ENCODE data around the gene ARHGAP23.
A peak's percentile ranks its signal among the peaks of the same experiment; 100 is the strongest.
"Not testable (repeated sequence)": the region's sequence is repeated elsewhere in the genome, so short reads cannot be mapped to it uniquely, and the experiment has no call there.

ARHGAP23 gene

DNA sequence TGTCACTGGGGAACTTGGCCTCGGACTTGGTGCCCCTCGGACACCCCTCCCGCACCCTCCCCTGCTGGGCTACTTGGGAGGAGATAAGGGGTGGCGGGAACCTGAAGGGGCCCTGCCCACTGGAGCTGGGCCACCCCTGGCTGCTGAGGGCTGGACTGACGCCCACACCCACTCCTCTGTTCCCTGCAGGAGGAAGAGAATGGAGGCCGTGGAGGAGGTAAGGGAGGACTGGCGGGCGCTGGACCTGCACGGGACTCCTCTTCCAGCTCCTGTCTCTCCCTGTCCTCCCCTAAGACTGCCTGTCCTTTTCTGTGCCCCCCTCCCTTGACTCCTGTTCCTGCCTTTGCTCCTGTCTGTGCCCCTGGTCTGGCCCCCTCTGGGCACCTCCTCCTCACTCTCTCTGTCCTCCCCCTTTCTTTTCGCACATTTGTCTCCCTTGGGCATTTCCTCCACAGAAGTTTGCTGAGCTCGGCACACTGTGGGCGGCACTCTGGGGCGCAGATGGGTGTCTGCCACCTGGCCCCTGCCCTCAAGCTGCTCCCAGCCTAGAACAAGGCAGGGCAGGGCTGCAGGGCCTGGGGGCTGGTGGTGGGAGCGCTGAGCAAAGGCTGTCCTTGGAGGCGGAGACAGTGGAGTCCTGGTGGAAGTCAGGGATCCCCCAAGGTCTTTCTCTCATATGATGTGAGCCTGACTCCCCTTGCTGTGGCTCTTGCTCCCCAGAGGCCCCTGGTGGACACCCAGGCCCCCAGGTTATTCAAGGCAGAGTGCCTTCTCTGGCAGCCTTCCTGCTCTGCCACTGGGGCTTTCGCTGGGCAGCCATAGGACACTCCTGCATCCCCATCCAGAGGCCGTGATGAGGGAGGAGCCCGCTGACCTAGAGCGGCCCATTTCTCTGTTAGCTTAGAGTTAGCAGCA, 32.7 kb downstream of the ARHGAP23 start:
- no peak for DNase-seq (ENCODE audit: low read depth in 2 of 3, low spot score in 1 of 3)

DNA sequence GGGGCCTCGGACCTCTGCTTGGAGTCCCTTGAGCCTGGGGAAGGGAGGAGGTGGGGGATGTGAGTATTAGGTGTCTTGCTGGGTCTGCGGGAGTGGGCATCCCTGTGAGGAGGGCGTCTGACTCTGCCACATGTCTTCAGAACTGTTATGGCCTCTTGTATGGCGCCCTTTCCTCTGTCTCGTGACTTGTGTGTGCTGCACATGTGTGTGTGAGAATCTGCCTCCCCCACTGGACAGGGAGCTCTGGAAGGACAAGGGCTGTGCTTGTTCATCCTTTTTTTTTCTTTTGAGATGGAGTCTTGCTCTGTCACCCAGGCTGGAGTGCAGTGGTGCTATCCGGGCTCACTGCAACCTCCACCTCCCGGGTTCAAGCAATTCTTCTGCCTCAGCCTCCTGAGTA, 33.4 kb downstream of the ARHGAP23 start:
- DNase-seq (ENCODE audit: low read depth in 2 of 3, low spot score in 1 of 3) = no peak

DNA sequence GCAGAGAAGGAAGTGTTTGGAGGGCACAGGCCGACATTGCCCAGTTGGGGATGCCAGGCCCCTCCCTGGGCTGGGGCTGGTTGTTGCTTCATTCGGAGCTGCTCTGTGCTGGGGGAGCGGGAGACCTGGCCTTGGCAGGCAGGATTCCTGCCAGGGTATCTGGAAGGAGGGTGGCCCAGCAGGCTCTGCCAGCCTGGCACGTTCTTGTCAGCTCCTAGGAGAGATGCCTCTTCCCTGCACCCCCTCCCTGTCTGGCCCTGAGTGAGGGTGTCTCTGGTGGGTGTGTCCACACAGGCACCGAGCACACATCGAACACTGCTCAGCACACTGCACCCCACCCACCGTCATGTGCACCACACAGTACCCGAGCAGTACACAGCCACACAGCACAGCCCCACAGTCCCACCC, 35.2 kb downstream of the ARHGAP23 start:
- DNase-seq (ENCODE audit: low read depth in 2 of 3, low spot score in 1 of 3) = no peak

DNA sequence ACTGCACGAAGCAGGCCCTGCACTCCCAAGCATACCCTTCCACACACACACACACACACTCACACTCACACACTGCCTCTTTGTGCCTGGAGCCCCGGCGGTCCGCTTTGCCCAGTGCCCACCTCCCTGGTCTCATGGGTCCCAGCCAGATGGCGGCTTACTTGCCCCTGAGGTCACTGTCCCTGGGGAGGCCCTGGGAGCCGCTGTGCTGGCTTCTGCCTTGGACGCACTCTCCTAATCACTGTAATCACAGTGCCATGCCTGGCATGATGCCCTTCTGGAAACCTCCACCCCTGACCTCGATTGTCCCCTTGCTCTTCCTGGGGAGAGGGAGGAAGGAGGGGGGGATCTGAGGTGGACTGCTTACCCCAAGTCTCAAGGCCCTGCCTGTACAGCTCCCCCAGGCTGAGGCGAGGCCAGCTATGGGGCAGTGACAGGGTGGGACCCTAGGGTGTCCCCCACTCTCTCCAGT, 36.0 kb downstream of the ARHGAP23 start:
- no peak for DNase-seq (ENCODE audit: low read depth in 2 of 3, low spot score in 1 of 3)

DNA sequence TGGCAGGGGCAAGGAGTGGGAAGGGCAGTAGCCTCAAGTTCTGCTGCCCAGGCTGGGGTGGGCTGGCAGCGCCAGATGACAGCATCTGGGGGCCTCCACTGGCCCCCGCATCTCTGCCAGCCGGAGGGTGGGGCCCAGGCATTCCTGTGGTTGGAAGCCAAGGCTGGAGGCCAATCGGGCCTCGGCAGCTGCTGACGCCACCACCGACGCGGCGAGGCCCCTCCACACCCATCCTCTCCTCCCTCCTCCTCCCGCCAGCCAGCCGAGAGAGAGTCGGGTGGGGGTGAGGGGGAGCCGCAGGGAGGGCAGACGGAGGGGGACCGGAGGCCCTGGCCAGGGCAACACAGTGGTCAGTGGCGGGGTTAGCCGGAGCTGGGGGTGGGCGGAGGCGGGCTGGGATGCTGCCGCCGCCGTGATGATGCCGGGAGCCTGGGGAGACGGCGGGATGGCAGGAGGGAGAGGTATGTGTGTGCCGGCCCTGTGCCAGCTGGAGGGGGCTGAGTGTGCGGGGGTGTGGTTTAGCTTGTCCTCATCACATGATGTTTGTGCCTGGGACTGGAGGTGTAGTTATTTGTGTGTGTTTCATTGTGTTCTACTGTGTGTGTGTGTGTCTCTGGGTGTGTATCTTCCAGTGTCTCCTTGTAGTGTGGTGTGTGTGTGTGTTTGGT, 36.6 kb downstream of the ARHGAP23 start:
- no peak for DNase-seq (ENCODE audit: low read depth in 2 of 3, low spot score in 1 of 3)

DNA sequence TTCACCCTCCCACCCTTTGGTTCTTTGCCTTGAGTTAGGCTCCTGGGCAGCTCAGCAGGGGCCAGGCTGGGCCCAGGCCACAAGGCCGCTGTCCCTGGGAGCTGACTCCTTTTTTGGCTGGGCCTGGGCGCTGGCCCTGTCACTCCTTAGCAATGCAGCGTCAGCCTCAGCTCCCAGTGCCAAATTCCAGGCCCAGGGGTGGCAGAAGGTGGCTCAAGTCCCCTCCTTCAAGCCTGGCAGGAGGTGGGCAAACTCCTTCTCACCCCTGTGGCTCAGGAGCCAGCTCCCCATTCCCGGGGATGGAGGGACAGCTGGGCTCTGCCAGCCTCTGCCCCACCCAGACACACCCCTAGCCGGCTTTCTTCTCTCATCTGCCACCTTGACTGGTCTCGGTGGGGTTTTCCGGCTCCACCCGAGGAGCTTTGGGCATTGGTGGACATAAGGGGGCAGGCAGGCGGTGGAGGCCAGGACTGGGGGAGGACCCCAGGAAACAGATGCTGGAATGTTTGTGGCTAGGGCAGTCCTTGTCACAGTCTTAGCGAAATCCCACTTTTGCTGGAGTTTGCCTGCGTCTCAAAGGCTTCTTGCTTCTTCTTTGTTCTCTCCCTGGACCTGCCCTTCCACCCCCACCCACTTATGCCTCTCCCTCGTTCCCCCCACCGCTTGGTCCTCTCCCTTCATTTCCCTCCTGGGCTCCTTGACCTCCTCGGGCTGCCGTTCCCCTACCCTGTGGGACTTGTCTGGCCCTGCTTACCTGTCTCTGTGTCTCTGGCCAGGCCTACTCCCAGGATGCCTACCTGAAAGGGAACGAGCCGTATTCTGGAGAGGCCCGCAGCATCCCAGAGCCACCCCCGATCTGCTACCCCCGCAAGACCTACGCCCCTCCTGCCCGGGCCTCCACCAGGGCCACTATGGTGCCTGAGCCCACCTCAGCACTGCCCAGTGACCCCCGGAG, 37.4 kb downstream of the ARHGAP23 start:
- DNase-seq (ENCODE audit: low read depth in 2 of 3, low spot score in 1 of 3) = no peak

DNA sequence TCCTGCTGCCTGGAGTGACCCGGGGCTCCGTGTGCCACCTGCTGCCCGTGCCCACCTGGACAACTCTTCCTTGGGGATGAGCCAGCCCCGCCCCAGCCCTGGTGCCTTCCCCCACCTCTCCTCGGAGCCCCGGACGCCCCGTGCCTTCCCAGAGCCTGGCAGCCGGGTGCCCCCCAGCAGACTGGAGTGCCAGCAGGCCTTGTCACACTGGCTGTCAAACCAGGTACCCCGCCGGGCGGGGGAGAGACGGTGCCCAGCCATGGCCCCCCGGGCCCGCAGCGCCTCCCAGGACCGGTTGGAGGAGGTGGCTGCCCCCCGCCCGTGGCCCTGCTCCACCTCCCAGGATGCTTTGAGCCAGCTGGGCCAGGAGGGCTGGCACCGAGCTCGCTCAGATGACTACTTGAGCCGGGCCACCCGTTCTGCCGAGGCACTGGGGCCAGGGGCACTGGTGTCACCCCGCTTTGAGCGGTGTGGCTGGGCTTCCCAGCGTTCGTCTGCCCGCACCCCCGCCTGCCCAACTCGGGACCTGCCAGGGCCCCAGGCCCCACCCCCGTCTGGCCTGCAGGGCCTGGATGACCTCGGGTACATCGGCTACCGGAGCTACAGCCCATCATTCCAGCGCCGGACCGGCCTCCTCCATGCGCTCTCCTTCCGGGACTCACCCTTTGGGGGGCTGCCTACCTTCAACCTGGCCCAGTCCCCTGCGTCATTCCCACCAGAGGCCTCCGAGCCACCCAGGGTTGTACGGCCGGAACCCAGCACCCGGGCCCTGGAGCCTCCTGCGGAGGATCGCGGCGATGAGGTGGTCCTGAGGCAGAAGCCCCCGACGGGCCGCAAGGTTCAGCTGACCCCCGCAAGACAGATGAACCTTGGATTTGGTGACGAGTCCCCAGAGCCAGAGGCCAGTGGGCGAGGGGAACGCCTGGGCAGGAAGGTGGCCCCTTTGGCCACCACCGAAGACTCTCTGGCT, 38.4 kb downstream of the ARHGAP23 start:
- DNase-seq (ENCODE audit: low read depth in 2 of 3, low spot score in 1 of 3) = no peak

DNA sequence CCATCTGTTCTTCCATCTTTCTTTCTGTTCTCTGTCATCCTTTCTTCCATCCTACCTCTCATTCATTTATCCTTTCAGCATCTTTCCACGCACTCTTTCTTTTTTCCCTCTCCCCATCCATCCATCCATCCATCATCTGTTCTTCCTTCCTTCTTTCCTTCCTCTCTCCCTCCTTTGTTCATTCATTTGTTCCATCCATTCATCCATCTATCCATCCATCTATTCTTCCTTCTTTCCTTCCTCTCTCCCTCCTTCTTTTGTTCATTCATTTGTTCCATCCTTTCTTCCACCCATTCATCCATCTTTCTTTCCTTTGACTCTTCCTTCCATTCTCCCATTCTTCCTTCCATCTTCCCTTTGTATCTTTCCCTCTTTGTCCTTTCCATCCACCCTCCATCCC, 39.2 kb downstream of the ARHGAP23 start:
- no peak for DNase-seq (ENCODE audit: low read depth in 2 of 3, low spot score in 1 of 3)

DNA sequence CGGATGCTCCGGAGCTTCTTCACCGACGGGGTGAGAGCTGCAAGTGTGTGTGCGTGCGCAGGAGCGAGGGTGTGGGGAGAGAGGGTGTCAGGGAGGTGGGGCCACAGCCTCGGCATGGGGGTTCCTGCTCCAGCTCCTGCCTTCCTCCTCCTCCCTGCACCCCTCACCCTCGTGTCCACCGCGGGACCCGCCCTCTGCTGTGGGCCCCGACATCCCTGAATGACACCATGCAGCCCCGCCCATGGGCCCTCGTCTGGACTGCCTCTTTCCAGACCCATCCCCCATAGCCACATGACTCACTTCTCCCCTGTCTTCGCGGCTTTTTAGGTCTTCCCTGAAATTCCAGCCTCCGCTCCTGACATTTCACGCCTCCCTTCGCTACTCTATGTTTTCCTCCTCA, 41.6 kb downstream of the ARHGAP23 start:
- no peak for DNase-seq (ENCODE audit: low read depth in 2 of 3, low spot score in 1 of 3)

DNA sequence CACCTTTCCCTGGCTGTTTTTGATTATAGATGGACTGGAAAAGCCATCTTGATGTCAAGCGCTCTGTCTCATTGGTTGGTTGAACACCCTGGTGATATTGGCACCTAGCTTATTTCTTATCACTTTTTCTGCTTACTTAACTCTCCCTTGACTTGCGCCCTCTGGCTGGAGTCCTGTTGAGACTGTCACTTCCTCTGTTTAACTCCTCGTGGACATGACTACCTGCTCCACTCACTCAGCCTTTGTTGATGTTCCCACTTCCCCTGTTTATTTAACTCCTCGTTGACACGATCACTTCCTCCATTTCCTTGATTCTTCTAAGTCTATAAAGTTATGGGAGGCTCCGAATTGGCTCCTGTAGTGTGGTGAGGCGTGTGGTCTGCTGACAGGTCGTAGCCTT, 43.0 kb downstream of the ARHGAP23 start:
- DNase-seq (ENCODE audit: low read depth in 2 of 3, low spot score in 1 of 3) = not testable (repeated sequence)

DNA sequence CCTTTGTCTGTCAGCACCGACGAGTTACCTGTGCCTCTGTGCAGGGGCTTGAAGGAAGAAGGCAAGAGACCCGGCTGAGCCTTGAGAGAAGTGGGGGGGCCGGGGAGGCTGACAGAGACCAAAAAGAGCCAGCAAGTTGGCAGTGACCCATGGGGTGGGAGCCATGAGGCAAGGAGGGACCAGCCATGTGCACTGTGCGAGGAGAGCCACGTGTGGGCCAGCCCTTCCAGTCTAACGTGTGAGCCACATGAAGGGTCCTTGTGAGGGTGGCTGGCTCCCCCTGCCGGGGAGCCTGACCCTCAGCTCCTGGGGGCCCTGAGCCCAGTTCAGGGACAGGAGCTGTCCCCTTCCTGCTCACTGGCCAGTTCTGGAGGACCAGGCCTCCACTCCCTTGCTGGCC, 46.4 kb downstream of the ARHGAP23 start:
- not testable (repeated sequence) for DNase-seq (ENCODE audit: low read depth in 2 of 3, low spot score in 1 of 3)

DNA sequence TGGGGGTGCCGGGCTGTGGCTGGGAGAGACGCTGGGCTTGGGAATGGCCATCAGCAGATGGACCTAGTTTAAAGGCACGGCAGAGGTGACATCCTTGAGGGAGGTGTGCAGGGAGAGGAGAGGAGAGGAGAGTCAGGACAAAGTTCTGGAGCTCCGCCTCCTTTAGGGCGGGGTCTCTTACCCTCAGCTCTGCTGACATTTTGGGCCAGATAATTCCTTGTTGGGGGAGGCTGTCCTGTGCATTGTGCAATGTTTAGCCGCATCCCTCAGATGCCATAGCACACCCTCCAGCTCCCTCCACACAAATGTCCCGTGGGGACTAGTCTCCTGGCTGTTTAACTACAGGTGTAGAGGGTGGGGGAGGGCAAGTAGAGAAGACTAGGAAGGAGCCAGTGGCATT, 48.3 kb downstream of the ARHGAP23 start:
- DNase-seq (ENCODE audit: low read depth in 2 of 3, low spot score in 1 of 3) = no peak

DNA sequence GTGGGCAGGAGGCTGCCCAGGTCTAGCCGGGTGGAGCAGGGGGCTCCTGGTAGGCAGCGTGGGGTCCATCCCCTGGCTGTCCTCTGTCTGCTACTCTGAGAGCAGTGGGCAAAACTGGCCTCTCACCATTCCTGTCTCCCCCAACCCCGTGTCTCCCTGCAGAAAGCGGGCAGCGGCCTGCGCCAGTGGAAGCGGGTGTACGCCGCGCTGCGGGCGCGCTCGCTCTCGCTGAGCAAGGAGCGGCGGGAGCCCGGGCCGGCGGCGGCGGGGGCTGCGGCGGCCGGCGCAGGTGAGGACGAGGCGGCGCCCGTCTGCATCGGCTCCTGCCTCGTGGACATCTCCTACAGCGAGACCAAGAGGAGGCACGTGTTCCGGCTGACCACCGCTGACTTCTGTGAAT, 49.2 kb downstream of the ARHGAP23 start:
- DNase-seq (ENCODE audit: low read depth in 2 of 3, low spot score in 1 of 3) = not testable (repeated sequence)

DNA sequence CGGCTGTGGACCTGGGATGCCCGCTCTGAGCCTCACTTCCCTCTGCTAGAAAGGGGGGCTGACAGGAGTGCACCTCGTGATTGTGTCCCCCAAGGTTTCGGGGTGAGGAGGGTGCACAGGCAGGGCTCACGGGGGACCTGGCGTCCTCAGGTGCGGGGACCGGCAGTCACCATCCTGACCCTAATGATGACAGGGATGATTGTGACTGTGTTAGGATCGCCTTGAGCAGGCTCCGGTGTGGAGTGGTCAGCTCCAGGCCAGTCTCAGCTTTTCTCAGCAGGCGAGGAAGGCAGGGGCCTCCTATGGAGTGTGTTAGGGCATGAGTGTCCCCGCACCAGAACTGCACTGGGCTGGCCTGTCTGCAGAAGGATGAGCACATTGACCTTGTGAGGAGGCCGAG, 49.7 kb downstream of the ARHGAP23 start:
- not testable (repeated sequence) for DNase-seq (ENCODE audit: low read depth in 2 of 3, low spot score in 1 of 3)

DNA sequence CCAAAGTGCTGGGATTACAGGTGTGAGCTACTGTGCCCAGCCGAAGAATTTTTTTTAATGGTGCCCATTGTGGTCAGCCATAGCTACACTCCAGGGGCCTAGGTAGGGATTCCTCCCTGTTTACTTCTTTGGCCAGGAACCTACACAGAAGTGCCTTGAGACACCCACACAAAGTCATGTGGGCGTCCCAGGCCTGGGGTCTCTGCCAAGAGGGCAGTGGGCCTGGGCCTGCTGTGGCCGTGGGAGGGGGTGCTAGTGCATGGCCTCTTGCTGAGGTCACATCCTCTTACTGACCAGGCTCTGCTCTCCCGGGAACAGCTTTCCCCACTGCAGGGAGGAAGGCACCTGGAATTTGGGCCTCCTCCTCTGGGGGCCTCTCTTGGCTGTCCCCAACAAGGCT, 50.4 kb downstream of the ARHGAP23 start:
- not testable (repeated sequence) for DNase-seq (ENCODE audit: low read depth in 2 of 3, low spot score in 1 of 3)

DNA sequence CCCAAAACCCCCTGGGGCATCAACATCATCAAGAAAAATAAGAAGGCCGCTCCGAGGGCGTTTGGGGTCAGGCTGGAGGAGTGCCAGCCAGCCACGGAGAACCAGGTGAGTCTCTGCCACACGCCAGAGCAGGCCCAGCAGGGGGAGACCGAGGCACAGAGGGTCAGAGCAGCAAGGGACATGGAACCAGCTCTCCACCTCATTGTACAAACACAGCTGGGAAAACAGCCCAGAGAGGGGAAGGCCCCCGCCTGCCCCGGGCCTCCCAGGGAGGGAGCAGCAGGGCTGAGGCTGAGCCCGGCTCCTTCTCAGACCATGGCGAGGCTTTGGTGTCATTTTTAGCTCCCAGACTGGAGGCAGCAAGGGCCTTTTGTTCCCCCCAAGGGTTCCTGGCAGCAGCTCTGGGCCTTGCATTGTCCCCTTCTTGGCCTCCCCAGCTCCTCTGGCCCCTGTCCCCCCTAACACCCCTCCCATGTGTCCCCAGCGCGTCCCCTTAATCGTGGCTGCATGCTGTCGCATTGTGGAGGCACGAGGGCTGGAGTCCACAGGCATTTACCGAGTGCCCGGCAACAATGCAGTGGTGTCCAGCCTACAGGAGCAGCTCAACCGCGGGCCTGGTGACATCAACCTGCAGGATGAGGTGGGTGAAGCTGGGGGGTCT, 53.9 kb downstream of the ARHGAP23 start:
- DNase-seq (ENCODE audit: low read depth in 2 of 3, low spot score in 1 of 3) = not testable (repeated sequence)

DNA sequence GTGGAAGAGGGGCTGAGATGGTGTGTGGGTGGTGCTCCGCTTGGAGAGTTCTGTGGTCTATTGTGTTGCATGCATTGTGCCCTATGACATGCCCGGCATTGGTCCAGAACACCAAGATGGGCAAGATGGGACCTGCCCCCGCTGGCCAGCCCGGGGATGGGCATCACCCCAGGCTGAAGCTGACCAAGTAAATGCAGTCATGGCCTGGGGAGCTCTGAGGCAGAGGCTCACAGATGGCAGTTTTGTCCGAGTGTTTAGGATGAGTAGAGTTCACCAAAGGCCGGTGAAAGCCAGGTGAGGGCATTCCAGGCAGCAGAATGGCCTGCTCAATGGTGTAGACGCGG, 54.4 kb downstream of the ARHGAP23 start:
- DNase-seq (ENCODE audit: low read depth in 2 of 3, low spot score in 1 of 3) = not testable (repeated sequence)

DNA sequence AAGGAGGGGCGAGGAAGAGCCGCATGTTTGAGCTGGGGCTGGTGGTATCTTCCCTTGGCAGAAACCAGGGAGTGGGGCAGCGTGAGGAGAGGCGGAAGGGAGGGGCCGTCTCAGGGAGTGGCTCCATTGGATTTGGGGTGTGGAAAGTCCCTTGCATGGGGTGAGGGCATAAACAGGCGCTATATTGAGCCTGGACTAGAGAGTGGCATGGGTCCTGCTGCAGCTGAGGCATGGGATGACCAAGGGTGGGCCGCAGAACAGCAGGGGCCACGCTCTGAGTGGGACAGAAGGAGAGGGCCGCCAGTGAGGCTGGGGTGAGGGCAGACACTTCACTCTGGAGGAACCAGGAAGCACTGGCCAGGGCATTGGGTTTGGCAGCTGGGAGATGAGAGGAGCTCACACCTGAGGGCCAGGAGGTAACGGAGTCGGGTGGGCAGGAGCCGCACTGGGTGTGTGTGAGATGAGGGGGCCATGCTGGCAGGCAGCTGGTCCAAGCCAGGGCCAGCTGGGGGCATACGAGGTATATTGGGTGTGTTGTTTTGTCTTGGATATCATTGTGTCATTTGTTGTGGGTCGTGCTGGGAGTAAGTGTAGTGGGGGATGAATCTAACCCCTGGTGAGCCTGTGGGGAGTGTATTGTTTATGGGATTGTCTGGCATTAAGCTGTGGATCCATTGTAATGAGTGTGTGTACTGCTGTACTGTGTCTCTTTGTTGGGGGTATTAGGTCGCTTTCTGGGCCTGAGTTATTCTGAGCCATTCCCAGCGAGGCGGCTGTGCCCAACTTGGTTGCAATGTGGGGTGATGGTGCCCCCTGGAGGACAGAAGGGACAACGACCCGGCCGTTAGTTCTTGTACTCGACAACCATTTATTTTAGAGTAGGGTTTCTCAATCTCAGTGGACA, 56.2 kb downstream of the ARHGAP23 start:
- DNase-seq (ENCODE audit: low read depth in 2 of 3, low spot score in 1 of 3) = peak; percentile 48 to 67 (median 57)

DNA sequence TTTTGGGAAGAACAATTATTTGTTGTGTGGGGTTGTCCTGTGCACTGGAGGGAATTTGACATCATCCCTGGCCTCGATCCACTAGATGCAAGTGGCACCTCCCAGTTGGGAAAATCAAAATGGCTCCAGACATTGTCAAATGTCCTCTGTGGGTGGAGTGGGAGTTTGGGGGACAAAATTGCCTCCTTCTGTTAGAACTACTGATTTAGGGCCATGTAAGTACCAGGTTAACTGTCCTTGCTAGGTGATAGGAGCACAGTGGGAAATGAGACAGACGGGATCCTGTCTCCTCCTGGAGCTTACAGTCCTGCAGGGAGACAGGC, 56.8 kb downstream of the ARHGAP23 start:
- no peak for DNase-seq (ENCODE audit: low read depth in 2 of 3, low spot score in 1 of 3)
